K562 (cell line): ENCODE data around the gene KITLG. TPM values are rescaled to one million over a fixed set of nuclear protein-coding genes. Genes with fewer than 3 reads are reported as not detected.

ENCODE experiments used
- ATAC-seq: fragments of 200-7000 bp; cut with Tn5 transposase; 3 replicates; pipeline ENCODE4 v1.9.1; 2020; ENCODE audit warnings: moderate library complexity
- BruUV-seq: library from RNA; stranded (reverse); fragments of 400-500 nt; replicated peaks from 2 replicates; lab custom pipeline; 2021; lab: Mats Ljungman, UMichigan
- CTCF ChIA-PET: fragments of 300-600 bp; formaldehyde crosslinking; extraction: SDS; loops from one replicate; lab custom pipeline; 2021; ENCODE audit warnings: low intra/inter-chr PET ratio; lab: Yijun Ruan, JAX
- POLR2A ChIA-PET: fragments of 300-600, 350-650 bp; sonication (Branson Sonifier 250); formaldehyde crosslinking; extraction: SDS; loops from one replicate; lab custom pipeline; 2021; ENCODE audit warnings: antibody characterized with exemption, inconsistent platforms; lab: Yijun Ruan, JAX
- DNase-seq, 4 experiments: peaks; one replicate each; pipeline versions ENCODE4 v3.0.0 to v3.0.0-alpha.2; 2011 to 2018; ENCODE audit warnings: low spot score in 3 of 4, mixed read lengths in 3 of 4; ENCODE audit errors: extremely low read depth in 1 of 4
- FAIRE-seq: peaks from 2 replicates; lab custom pipeline; 2011; peaks lifted over from hg19 to GRCh38; lab: Jason Lieb, UNC
- H2AFZ ChIP-seq: 2 replicates; pipeline ENCODE4 v1.6.0; 2011; ENCODE audit warnings: low read depth, low read length, control low read depth, inconsistent platforms
- H3K27ac ChIP-seq: fragments of 200-600 bp; 3 replicates; pipeline ENCODE4 v1.8.0; 2011; ENCODE audit warnings: low read depth, mild to moderate bottlenecking, control low read depth, inconsistent platforms, low read length, moderate library complexity, mixed read lengths; ENCODE audit errors: extremely low read depth
- H3K27me3 ChIP-seq, 2 experiments: fragments of 300-600 bp in 1 of 2; 2 replicates in 1 of 2; 3 replicates in 1 of 2; pipeline versions ENCODE4 v1.6.0 to v1.8.0; 2011; ENCODE audit warnings: inconsistent platforms in 2 of 2, low read length in 2 of 2, mild to moderate bottlenecking in 1 of 2, mixed read lengths in 1 of 2, moderate library complexity in 1 of 2; ENCODE audit not compliant: control insufficient read depth in 2 of 2, insufficient read depth in 2 of 2
- H3K36me3 ChIP-seq: fragments of 300-600 bp; 3 replicates; pipeline ENCODE4 v1.8.0; 2011; ENCODE audit warnings: mild to moderate bottlenecking, low read length, inconsistent platforms; ENCODE audit not compliant: control insufficient read depth, insufficient read depth
- H3K4me1 ChIP-seq, 2 experiments: fragments of 200-600 bp in 1 of 2; replicated peaks in 1 of 2; 2 replicates in 1 of 2; 3 replicates in 1 of 2; pipeline versions ENCODE4 v1.5.1 to v1.8.0; 2011; ENCODE audit warnings: inconsistent platforms in 2 of 2, low read length in 2 of 2, mild to moderate bottlenecking in 1 of 2, mixed read lengths in 1 of 2, moderate library complexity in 1 of 2; ENCODE audit not compliant: control insufficient read depth in 2 of 2, insufficient read depth in 2 of 2
- H3K4me2 ChIP-seq: 2 replicates; pipeline ENCODE4 v1.6.1; 2011; ENCODE audit warnings: low read length, control low read depth, inconsistent platforms, mixed read lengths; ENCODE audit not compliant: insufficient read depth
- H3K4me3 ChIP-seq: fragments of 200-600 bp; sonication (generic), shearing (Covaris generic); 2 replicates; pipeline ENCODE4 v1.5.1; 2016; ENCODE audit warnings: control low read depth, inconsistent platforms
- H3K79me2 ChIP-seq: fragments of 200-600 bp; 3 replicates; pipeline ENCODE4 v1.8.0; 2011; ENCODE audit warnings: low read length, inconsistent platforms; ENCODE audit not compliant: control insufficient read depth, insufficient read depth
- H3K9ac ChIP-seq, 2 experiments: 2 replicates each; pipeline versions ENCODE4 v1.6.0 to v1.6.1; 2011; ENCODE audit warnings: low read depth in 2 of 2, low read length in 2 of 2, control low read depth in 1 of 2, inconsistent platforms in 1 of 2, mild to moderate bottlenecking in 1 of 2, mixed read lengths in 1 of 2; ENCODE audit not compliant: insufficient read depth in 1 of 2
- H3K9me1 ChIP-seq: one replicate; pipeline ENCODE4 v1.6.0; 2011; ENCODE audit warnings: inconsistent platforms, mild to moderate bottlenecking, low read length, moderate library complexity; ENCODE audit not compliant: control insufficient read depth, insufficient read depth
- H3K9me3 ChIP-seq: replicated peaks from 2 replicates; pipeline ENCODE4 v1.5.1; 2011; ENCODE audit warnings: low read depth, low read length, inconsistent platforms; ENCODE audit not compliant: control insufficient read depth, insufficient read depth
- H4K20me1 ChIP-seq: replicated peaks from 2 replicates; pipeline ENCODE4 v1.6.1; 2011; ENCODE audit warnings: low read length, inconsistent platforms, mixed read lengths; ENCODE audit not compliant: control insufficient read depth, insufficient read depth
- CEBPG ChIP-seq, 3 experiments: fragments of 200-800 bp in 1 of 3; sonication (Bioruptor generic) in 1 of 3; sonication (generic) in 1 of 3; formaldehyde crosslinking in 1 of 3; IDR thresholded peaks in 2 of 3; conservative IDR thresholded peaks in 1 of 3; 2 replicates each; pipeline versions ENCODE4 v1.6.1 to v1.8.0; 2016 to 2022; ENCODE audit warnings: missing compliant biosample characterization in 2 of 3, missing genetic modification characterization in 2 of 3, mild to moderate bottlenecking in 1 of 3, missing genetic modification reagents in 1 of 3
- FOS ChIP-seq: IDR thresholded peaks from 3 replicates; pipeline ENCODE4 v1.6.1; 2011; ENCODE audit not compliant: insufficient read length; ENCODE audit errors: extremely low read depth
- KLF1 ChIP-seq: fragments of 450-650 bp; IDR thresholded peaks from 2 replicates; pipeline ENCODE4 v1.6.1; 2016; ENCODE audit warnings: missing genetic modification characterization, missing compliant biosample characterization
- NR4A1 ChIP-seq, 2 experiments: fragments of 250-450 bp in 1 of 2; fragments of 450-650 bp in 1 of 2; sonication (Bioruptor Pico) in 1 of 2; IDR thresholded peaks; 2 replicates each; pipeline versions ENCODE4 v1.4.0 to v1.6.1; 2016 to 2020; ENCODE audit warnings: mild to moderate bottlenecking in 2 of 2, missing compliant biosample characterization in 1 of 2, missing genetic modification characterization in 1 of 2, moderate library complexity in 1 of 2
- OTX1 ChIP-seq: fragments of 450-650 bp; formaldehyde crosslinking; IDR thresholded peaks from 2 replicates; pipeline ENCODE4 v1.4.0; 2022; ENCODE audit warnings: mild to moderate bottlenecking
- SAP30 ChIP-seq: fragments of 200-600 bp; sonication (generic); IDR thresholded peaks from 2 replicates; pipeline ENCODE4 v1.6.1; 2012; ENCODE audit warnings: borderline replicate concordance, low read depth, mild to moderate bottlenecking, moderate library complexity, low read length, control low read depth, inconsistent platforms; ENCODE audit not compliant: insufficient read depth, poor library complexity, severe bottlenecking
- SLC30A9 ChIP-seq: fragments of 250-450 bp; sonication (Bioruptor Pico); IDR thresholded peaks from 2 replicates; pipeline ENCODE4 v1.8.0; 2022; ENCODE audit warnings: mild to moderate bottlenecking, moderate library complexity
- SREBF1 ChIP-seq: fragments of 150-350 bp; IDR thresholded peaks from 2 replicates; pipeline ENCODE4 v1.6.1; 2014; ENCODE audit warnings: antibody characterized with exemption, low read depth, low read length, borderline replicate concordance
- ZNF589 ChIP-seq: fragments of 200-800 bp; sonication (Bioruptor generic); IDR thresholded peaks from 2 replicates; pipeline ENCODE4 v1.6.1; 2016; ENCODE audit warnings: low read depth, missing genetic modification characterization, missing compliant biosample characterization
- WGBS: fragments of 100-300 bp; shearing (Covaris generic); methylation state at CpG from one replicate; pipeline ENCODE4 v1.1.6; 2016; ENCODE audit warnings: low coverage, mixed read lengths; ENCODE audit not compliant: insufficient coverage; ENCODE audit errors: missing lambda C conversion rate; 5-methylcytosine and 5-hydroxymethylcytosine counted together
- in situ Hi-C: fragments of 300-500 bp; cut with MboI; formaldehyde crosslinking; loops from 4 replicates; pipeline ENCODE4 v1.15.0; 2018; ENCODE audit warnings: inconsistent platforms, mixed read lengths
- intact Hi-C: fragments of 100-400 bp; cut with micrococcal nuclease; formaldehyde crosslinking; loops from 2 replicates; pipeline ENCODE4 v1.14.2; 2022
- polyA plus RNA-seq, 8 experiments: library from polyadenylated mRNA; depleted of rRNA in 4 of 8; stranded (reverse) in 5 of 8; unstranded in 3 of 8; fragments of >200 nt; fragmentation: Nextera tagmentation in 2 of 8; fragmentation: Illumina TruSeq in 1 of 8; extraction: Ambion mirVana in 2 of 8; extraction: Trizol in 1 of 8; gene quantifications; 2 replicates each; pipeline versions ENCODE4 v1.2.1 to v1.2.3, GENCODE V29; 2011 to 2014; ENCODE audit warnings: inconsistent platforms in 1 of 8, missing spikeins in 1 of 8
- total RNA-seq, 7 experiments: library from RNA; depleted of rRNA in 6 of 7; stranded (reverse); fragments of >200 nt in 6 of 7; fragmentation: Illumina TruSeq in 2 of 7; extraction: Trizol in 2 of 7; gene quantifications; 2 replicates each; pipeline versions ENCODE4 v1.2.1 to v1.2.3, GENCODE V29; 2011 to 2021; ENCODE audit warnings: low replicate concordance in 1 of 7
- TF ChIP-seq, protein P1 (sequence below): fragments of 450-650 bp; IDR thresholded peaks from 2 replicates; pipeline ENCODE4 v1.6.1; 2016; ENCODE audit warnings: mild to moderate bottlenecking
- TF ChIP-seq, protein P2 (sequence below): fragments of 250-450 bp; sonication (Bioruptor Pico); IDR thresholded peaks from 2 replicates; pipeline ENCODE4 v1.5.0; 2020; ENCODE audit warnings: mild to moderate bottlenecking

KITLG gene
- total and polyA plus RNA-seq, 9 of the 15 experiments (the other 6 are each of a cell fraction or from before 2014, with no cell fraction given): 0.04 to 0.09 (median 0.04) TPM; not detected in 6

DNA sequence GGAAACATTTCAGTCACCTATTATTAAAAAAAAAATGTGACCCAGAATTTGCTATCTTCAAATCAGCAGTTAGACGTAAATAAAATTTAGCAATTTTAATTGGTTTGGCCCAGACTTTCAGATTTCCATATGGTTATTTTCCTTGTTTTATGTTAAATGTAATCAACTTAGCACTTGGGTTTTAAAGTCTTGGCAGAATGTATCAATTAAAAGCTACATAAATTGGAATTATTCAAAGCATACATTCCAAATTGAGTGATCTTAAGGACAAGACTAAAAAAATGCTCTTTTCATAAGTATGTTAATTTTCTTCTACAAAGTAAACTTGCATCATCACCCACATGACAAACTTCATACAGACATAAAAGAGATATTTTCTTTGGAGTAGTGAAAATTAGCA lies 3.4 kb downstream of the KITLG start (continued):
- TF ChIP-seq CEBPG (CRISPR knock-in tag; IDR thresholded peaks at IDR 0.05) (no peak), CEBPG (tag; conservative IDR thresholded peaks at IDR 0.05 in 1 of 2, IDR thresholded peaks at IDR 0.05 in 1 of 2) (no peak), SREBF1 (no peak), FOS (no peak), SLC30A9 (CRISPR knock-in tag) (no peak)
- TF ChIP-seq, protein P1, sequence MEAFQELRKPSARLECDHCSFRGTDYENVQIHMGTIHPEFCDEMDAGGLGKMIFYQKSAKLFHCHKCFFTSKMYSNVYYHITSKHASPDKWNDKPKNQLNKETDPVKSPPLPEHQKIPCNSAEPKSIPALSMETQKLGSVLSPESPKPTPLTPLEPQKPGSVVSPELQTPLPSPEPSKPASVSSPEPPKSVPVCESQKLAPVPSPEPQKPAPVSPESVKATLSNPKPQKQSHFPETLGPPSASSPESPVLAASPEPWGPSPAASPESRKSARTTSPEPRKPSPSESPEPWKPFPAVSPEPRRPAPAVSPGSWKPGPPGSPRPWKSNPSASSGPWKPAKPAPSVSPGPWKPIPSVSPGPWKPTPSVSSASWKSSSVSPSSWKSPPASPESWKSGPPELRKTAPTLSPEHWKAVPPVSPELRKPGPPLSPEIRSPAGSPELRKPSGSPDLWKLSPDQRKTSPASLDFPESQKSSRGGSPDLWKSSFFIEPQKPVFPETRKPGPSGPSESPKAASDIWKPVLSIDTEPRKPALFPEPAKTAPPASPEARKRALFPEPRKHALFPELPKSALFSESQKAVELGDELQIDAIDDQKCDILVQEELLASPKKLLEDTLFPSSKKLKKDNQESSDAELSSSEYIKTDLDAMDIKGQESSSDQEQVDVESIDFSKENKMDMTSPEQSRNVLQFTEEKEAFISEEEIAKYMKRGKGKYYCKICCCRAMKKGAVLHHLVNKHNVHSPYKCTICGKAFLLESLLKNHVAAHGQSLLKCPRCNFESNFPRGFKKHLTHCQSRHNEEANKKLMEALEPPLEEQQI: no peak
- TF ChIP-seq, all 486 proteins: peak for 0

DNA sequence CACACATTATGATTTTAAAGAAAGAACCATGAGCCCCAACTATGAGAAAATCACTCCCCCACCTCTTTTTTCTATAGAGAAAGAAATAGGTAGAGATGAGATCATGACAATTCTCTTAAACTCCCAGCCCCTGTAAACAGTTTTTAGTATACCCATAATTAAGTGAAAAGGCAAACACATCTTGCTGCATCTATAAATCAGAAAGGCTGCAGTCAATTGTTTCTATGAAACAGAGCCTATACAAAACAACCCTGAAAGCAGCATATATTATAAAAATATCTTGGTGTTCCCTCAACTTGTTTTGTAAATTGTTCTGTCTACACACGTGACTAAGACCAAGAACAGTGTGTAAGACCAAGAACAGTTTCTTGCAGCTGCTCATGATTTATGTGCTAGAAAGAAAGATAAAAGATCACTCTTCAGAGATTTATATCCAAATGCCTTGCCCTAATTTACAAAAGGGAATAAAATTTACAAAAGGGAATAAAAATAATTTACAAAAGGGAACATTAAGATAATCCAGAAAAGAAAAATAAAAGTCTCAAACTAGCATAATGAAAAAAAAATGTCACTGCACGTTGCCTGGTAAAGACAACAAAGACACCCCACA lies 4.8 kb downstream of the KITLG start:
- Histone ChIP-seq H4K20me1 (no peaks in the 10 kb centered on the region), H3K36me3 (no peaks in the 10 kb centered on the region), H3K4me3 (no peak overlapping the region), H3K9me1 (no peaks in the 10 kb centered on the region), H3K9me3 (no peaks in the 10 kb centered on the region), H3K27me3 (peaks cover 0 to 13% of the 10 kb centered on the region in 2 experiments; a peak in 2 of 5 replicates), H3K9ac (no peak overlapping the region), H3K27ac (no peak overlapping the region), H3K4me2 (no peak overlapping the region), H3K79me2 (no peaks in the 10 kb centered on the region), H2AFZ (no peak overlapping the region), H3K4me1 (peaks cover 0 to 11% of the 10 kb centered on the region in 2 experiments; a peak in 2 of 5 replicates)
- in situ Hi-C loops (no loop called here), intact Hi-C loops (no loop called here)
- ChIA-PET POLR2A (no interaction called here), CTCF (no interaction called here)
- no TSS peak for BruUV-seq
- FAIRE-seq: no peak
- WGBS: 0% methylated on average over 2 of the region's 2 CpGs
- no peak for ATAC-seq
- DNase-seq: no peak
- TF ChIP-seq OTX1 (CRISPR knock-in tag): no peak
- TF ChIP-seq, protein P2, sequence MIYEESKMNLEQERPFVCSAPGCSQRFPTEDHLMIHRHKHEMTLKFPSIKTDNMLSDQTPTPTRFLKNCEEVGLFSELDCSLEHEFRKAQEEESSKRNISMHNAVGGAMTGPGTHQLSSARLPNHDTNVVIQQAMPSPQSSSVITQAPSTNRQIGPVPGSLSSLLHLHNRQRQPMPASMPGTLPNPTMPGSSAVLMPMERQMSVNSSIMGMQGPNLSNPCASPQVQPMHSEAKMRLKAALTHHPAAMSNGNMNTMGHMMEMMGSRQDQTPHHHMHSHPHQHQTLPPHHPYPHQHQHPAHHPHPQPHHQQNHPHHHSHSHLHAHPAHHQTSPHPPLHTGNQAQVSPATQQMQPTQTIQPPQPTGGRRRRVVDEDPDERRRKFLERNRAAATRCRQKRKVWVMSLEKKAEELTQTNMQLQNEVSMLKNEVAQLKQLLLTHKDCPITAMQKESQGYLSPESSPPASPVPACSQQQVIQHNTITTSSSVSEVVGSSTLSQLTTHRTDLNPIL (CRISPR knock-in tag): no peak
- TF ChIP-seq ZNF589 (CRISPR knock-in tag): no peak
- TF ChIP-seq NR4A1 (CRISPR knock-in tag; IDR thresholded peaks at IDR 0.05): no peak
- no peak for TF ChIP-seq NR4A1 (tag; IDR thresholded peaks at IDR 0.05)
- no peak for TF ChIP-seq SAP30
- no peak for TF ChIP-seq KLF1 (tag)
